ENCODE data around the gene LRRC32. TPM values are rescaled to one million over a fixed set of nuclear protein-coding genes. Genes with fewer than 3 reads are reported as not detected.

LRRC32 gene
- total RNA-seq, 4 donors from 2014 or later: 18.7 to 222 (median 68.7) TPM

DNA sequence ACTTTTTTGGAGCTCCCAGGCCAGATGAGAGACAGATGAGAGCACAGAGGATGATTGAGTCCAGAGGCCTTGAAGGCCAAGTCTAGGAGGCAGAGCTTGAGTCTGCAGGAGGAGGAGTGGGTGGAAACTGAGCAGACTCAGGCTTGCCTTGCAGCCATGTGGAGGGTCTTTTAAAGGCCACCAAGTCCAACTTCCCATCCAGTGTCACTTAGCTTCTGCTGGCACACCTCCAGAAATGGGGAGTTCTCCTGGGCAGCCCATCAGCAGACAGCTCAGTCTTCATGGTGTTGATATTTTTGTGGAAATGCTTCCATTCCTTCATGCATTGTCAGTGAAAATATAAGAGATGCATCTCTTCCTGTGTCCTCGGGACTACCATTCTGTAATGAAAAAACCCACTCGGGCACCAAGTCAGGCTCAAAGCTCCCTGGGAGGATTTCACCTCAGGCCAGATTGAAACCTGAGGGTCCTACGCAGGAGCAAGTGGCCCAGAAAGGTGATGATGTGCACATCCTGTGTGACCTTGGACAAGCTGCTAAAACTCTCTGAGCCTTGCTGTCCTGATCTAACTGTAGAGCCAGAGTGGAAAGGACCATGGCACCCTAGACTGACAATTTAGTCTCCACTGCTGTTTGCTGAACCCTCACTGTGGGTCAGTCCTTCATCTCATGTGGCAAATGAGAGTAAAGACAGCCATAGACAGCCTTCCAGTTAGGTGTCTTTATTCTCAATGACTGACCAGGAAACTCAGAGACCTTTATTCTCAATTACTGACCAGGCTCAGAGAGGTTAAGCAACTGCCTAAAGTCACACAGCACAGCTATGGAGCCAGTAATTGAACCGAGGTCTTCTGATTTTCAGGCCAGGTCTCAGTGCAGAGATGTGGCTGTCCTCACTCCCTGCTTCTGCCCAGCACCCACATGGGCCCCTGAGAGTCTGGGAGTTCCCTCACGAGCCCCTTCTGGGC is 2.9 kb upstream of the LRRC32 start:
- TF ChIP-seq, protein P1, sequence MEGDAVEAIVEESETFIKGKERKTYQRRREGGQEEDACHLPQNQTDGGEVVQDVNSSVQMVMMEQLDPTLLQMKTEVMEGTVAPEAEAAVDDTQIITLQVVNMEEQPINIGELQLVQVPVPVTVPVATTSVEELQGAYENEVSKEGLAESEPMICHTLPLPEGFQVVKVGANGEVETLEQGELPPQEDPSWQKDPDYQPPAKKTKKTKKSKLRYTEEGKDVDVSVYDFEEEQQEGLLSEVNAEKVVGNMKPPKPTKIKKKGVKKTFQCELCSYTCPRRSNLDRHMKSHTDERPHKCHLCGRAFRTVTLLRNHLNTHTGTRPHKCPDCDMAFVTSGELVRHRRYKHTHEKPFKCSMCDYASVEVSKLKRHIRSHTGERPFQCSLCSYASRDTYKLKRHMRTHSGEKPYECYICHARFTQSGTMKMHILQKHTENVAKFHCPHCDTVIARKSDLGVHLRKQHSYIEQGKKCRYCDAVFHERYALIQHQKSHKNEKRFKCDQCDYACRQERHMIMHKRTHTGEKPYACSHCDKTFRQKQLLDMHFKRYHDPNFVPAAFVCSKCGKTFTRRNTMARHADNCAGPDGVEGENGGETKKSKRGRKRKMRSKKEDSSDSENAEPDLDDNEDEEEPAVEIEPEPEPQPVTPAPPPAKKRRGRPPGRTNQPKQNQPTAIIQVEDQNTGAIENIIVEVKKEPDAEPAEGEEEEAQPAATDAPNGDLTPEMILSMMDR (IDR thresholded peaks at IDR 0.05): no peak
- no peak for ATAC-seq (ENCODE audit: low FRiP score)
- no peak for DNase-seq (ENCODE audit: low spot score)

DNA sequence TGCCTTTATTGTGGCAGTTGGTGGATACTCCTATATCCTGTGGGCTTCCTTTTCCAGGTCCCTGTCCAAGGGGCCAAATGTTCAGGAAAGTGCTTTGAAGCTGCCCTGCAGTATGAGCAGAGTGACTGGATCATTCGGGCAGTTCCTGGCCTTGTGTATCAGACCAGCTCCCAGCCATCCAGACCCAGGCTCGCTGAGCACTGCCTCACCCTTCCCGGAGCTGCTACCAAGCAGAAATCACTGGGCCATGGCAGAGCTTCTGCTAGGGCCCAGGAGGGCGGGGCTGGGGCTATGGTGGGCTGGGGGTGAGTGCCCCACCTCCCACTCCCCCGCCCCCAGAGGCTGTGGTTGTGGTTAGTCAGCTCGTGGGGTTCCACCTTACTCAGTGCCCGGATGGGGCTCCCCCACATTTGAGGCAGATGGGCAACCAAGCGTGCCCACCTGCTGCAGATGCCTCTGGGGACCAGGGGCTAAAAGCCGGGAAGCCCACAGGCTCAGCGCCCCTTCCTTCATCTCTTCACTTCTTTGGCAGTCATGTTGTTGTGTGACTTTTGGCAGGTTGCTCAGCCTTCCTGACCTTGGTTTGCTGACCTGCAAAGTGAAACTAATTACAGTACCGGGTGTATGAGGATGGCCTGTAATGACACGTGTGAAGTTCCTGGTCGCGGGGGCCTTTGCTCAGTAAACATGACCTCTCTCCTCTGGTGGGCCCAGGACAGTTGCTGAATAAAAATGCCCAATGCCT is 2.1 kb upstream of the LRRC32 start:
- TF ChIP-seq, protein P1 (IDR thresholded peaks at IDR 0.05): no peak
- DNase-seq (ENCODE audit: low spot score) (no peak), ATAC-seq (ENCODE audit: low FRiP score) (no peak)

DNA sequence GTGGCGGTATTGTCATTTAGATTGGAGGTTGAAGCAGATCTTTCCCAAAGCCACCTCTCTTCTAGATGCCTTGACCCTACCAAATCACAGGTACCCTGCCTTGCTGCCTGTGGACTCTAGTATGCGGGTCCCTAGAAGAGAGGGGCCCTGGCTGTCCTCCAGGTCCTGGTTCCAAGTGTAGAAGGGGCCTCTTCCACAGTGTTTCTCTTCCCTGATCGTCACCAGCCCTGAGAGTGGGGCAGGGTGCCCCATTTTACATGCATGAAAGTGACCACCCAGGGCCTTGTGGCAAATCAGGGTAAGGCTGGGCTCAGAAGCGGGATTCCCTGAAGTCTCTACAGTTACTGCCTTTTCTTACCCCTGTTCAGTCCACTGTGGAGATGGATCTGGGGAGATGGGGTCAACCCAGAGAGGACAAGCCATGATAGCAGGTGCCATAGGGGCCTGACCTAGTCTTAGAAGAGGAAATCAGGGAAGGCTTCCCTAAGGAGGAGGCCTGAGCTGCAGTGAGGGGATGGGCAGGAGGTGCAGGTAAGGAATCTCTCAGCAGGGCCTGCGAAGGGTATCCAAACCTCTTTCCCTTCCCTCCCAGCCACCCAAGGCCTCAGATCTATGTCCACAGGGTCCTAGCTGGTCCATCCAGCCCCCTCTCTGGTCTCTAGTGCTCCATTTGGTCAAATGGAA is 1.2 kb upstream of the LRRC32 start:
- ATAC-seq (ENCODE audit: low FRiP score) (no peak), DNase-seq (ENCODE audit: low spot score) (no peak)
- TF ChIP-seq, protein P1 (IDR thresholded peaks at IDR 0.05): no peak

DNA sequence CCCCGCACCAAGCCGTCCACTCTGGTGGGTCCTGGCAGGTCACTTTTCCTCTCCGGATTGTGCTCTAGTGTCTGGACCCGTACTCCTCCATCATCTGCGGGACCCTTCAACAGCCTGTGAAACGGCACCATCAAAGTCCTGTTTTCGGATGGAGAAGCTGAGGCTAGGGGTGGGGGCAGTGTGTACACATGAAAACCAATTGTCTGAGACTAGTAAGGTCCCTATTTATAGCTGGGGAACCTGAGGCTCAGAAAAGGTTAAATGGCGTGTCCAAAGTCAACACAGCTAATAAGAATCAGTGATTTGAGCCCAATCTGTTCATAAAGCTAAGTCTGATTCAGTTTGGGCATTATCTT is 668 bp upstream of the LRRC32 start:
- TF ChIP-seq, protein P1 (IDR thresholded peaks at IDR 0.05): no peak
- DNase-seq (ENCODE audit: low spot score) (no peak), ATAC-seq (ENCODE audit: low FRiP score) (no peak)

DNA sequence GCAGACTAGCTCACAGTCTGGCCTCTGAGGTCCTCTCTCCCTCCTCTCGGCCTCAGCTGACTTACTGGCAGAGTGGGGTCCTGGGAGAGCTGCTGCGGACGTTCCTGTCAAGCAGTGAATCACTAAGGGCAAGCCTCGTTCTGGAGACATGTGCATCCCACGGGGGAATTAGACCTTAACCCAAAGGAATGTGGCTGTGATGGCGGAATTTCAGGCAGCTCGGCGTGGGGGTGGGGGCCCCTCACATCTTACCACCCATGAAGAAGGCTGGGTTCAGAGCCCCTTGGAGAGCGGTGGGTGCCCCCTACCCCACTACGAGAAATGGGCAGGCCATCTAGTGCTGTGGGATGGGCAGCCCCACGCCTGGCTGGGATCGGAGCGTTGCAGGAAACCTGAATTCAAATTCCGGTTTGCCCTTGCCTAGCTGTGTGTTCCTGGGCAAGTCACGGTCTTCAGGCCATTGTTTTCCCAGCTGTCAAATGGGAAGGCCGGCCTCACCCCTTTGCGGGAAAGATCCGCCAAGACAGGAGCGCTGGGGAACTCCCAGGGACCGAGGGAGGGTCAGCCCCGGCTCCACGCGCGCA is 554 bp downstream of the LRRC32 start:
- ATAC-seq (ENCODE audit: low FRiP score) (peak; percentile 44), DNase-seq (ENCODE audit: low spot score) (no peak)
- TF ChIP-seq, protein P1 (IDR thresholded peaks at IDR 0.05): no peak

DNA sequence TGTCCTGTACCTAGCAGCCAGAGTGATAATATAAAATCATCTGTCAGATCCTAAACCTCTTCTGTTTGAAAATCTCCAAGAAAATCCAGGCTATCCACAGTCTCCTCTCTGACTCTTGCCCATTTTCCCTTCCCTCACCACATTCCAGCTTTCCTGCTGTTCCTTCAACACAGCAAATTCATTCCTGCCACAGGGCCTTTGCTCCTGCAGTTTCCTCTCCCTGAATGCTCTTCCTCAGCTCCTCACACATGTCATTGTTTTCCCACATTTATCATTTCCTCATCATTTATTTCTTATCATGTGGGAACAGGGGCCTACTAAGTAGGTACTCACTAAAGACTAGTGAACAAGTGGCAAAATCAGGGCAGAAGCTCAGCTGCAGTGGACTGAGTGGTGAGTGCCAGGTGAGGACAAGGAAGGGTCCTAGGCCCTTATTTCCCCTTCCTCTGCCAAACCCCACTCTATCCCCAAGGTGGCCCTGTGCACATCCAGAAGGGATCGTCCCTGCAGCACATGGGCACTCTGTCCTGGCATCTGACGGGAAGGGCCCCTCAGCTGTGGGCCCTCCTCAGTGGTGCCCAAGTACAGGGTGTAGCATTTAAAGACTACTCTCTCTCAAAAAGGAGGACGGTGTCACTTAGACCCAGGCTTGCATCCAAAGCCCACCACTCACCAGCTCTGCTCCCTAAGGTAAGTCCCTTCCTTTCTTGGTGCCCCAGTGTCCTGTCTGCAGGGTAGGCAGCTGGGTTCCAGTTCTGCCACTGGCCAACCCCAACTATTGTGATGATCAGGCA is 2.0 kb downstream of the LRRC32 start:
- no peak for DNase-seq (ENCODE audit: low spot score)
- TF ChIP-seq, protein P1 (IDR thresholded peaks at IDR 0.05): no peak
- no peak for ATAC-seq (ENCODE audit: low FRiP score)
